Panc1 (cell line): ENCODE measurements around the gene C17orf67.

Experiments used
- POLR2AphosphoS5 ChIP-seq: IDR thresholded peaks from 2 replicates; pipeline ENCODE4 v1.6.1; 2012; ENCODE audit warnings: mild to moderate bottlenecking, low read depth, low read length, moderate library complexity
- REST ChIP-seq, 2 experiments: IDR thresholded peaks; 2 replicates each; pipeline ENCODE4 v1.6.1; 2011 to 2012; ENCODE audit warnings: low read depth in 2 of 2, control low read depth in 1 of 2, low read length in 1 of 2, mild to moderate bottlenecking in 1 of 2, moderate library complexity in 1 of 2; ENCODE audit not compliant: insufficient read depth in 1 of 2
- SIN3A ChIP-seq: IDR thresholded peaks from 2 replicates; pipeline ENCODE4 v1.6.1; 2012; ENCODE audit warnings: low read depth, mild to moderate bottlenecking, low read length, moderate library complexity, borderline replicate concordance; ENCODE audit not compliant: insufficient read depth
- TCF7L2 ChIP-seq: IDR thresholded peaks from 2 replicates; pipeline ENCODE4 v1.6.1; 2011; ENCODE audit warnings: mild to moderate bottlenecking, low read depth, low read length, inconsistent platforms
- TF ChIP-seq, protein P1 (sequence below): fragments of 450-650 bp; IDR thresholded peaks from 2 replicates; pipeline ENCODE4 v1.5.1; 2017; ENCODE audit warnings: mild to moderate bottlenecking

- TF ChIP-seq, protein P1, sequence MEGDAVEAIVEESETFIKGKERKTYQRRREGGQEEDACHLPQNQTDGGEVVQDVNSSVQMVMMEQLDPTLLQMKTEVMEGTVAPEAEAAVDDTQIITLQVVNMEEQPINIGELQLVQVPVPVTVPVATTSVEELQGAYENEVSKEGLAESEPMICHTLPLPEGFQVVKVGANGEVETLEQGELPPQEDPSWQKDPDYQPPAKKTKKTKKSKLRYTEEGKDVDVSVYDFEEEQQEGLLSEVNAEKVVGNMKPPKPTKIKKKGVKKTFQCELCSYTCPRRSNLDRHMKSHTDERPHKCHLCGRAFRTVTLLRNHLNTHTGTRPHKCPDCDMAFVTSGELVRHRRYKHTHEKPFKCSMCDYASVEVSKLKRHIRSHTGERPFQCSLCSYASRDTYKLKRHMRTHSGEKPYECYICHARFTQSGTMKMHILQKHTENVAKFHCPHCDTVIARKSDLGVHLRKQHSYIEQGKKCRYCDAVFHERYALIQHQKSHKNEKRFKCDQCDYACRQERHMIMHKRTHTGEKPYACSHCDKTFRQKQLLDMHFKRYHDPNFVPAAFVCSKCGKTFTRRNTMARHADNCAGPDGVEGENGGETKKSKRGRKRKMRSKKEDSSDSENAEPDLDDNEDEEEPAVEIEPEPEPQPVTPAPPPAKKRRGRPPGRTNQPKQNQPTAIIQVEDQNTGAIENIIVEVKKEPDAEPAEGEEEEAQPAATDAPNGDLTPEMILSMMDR, result no peak
- TF ChIP-seq REST (IDR thresholded peaks at IDR 0.05; ENCODE audit: insufficient read depth in 1 of 2, low read depth in 2 of 2, low read length in 1 of 2), result no peak
- no peak for TF ChIP-seq SIN3A
- no peak for TF ChIP-seq TCF7L2
- TF ChIP-seq POLR2AphosphoS5, result no peak
Measured at GRCh38 chr17:56817066-56817465, 16.7 kb downstream of the C17orf67 start.
